ENCODE results near the gene KRT6C.
"Not testable (repeated sequence)": the region's sequence is repeated elsewhere in the genome, so short reads cannot be mapped to it uniquely, and the experiment has no call there.

The KRT6C gene

DNA sequence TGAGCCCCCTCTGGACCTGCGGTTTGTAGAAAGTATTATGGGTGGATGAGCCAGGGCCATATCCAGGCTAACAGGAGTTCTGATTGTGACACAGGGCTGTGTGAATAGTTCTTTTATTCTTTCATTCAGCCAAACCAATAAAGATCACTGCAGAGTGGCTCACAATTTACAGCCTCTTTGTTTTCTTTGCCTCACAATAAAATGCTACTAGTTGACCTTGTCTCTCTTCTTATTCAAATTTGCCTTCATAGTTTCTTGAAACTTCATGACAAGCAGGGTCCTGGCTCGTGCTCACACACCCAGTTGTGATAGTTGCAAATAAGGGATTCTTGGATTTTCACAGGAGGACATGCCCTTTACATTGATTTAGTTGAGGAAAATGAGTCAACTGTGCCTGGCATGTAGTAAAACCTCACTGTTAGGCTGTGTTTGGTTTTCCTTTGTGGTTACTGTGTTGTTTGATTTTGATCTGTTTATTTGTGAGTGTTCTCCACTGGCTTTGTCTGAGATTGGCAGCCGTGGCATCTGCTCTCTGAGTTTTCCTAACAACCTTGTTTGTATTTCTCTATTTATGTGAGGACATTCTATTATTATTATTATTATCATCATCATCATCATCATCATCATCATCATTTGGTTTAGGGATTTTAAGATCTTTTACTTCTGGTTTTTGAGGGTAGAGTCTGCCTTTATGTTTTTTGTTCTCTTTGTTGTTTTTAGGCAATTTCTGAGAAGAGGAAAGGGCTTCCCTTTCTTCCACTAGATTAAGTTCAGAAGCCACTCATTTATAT is 19.0 kb downstream of the KRT6C start:
- DNase-seq: no peak

DNA sequence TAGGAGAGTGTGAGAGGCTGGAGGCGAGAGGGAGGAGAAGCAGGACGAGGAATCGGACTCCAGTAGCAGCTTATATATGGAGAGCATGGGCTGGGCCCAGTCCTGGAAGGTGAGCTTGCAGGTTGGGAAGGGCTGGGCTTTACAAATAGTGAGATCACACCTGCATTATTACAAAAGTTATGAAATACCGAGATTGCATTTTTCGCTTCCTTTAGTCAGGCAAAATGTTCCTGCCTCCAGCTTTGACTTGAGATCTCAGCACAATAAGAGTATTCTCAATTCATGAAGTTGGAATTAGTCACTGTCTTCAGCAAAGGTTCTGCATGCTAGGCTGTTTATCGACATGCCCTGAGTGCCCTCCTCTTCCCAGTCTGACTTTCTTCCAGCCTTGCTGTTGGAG is 21.5 kb downstream of the KRT6C start, which contains the start of gene KRT6B:
Gene KRT6B (minus strand): TSS at position 46 of the 400 bp plus-strand sequence. CDS start 68 bp downstream, outside the sequence.
- DNase-seq: no peak

GRCh38 chr12:52448228-52448627 is 25.4 kb downstream of the KRT6C start:
- DNase-seq: no peak

GRCh38 chr12:52447196-52447595 is 26.4 kb downstream of the KRT6C start:
- DNase-seq: not testable (repeated sequence)

- DNase-seq: no peak
Measured at GRCh38 chr12:52446367-52447045, 27.1 kb downstream of the KRT6C start.

GRCh38 chr12:52445876-52446275 is 27.7 kb downstream of the KRT6C start:
- no peak for DNase-seq

DNA sequence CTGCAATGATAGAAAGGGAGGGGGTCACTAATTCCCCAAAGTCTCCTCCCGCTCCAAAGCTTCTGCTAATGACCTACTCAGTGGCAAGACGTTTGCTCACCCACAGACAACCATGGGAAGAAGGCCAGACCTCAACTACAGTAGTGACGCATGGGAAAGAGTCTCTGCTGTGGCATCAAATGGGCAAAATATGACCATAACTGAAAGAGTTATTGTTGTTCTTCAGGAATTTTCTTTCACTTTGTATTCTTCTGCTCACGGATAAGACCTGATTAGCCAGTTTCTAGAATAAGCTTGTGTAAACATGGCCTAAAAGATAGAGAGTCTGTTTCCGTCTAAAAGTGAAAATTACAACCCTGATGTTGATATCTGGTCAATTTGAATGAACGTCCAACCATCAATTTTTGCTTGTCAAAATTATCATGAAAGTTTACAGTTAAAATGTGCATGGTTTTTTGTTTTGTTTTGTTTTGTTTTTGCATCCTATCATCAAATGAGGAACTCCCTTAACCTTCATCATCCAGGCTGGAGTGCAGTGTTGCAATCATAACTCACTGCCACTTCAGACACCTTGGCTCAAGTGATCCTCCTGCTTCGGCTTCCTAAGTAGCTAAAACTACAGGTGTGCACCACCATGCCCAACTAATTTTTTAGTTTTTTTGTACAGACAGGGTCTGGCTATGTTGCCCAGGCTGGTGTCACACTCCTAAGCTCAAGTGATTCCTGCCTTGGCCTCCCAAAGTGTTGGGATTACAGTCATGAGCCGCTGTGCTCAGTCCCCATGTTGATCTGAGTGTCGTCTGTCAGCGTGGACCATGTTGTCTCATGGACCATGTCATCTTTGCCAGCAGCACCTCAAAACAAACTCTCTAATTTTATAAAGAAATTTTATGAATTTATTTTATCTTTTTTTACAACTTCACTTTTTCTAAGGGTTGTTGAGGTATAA is 28.7 kb downstream of the KRT6C start:
- no peak for DNase-seq

DNA sequence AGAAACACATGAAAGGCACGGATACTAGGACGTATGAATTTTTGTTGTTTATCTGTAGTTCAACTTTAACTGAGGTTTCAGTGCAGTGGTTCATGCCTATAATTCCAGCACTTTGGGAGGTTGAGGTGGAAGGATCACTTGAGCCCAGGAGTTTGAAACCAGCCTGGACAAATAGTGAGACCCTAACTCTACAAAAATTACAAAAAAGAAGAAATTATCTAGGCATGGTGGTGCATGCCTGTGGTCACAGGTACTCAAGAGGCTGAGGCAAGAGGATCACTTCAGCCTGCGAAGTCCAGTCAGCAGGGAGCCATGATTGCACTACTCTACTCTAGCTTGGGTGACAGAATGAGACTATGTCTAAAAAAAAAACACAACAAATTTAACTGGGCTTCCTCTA is 29.6 kb downstream of the KRT6C start:
- DNase-seq: no peak

GRCh38 chr12:52442600-52443061 is 31.0 kb downstream of the KRT6C start:
- DNase-seq: no peak

DNA sequence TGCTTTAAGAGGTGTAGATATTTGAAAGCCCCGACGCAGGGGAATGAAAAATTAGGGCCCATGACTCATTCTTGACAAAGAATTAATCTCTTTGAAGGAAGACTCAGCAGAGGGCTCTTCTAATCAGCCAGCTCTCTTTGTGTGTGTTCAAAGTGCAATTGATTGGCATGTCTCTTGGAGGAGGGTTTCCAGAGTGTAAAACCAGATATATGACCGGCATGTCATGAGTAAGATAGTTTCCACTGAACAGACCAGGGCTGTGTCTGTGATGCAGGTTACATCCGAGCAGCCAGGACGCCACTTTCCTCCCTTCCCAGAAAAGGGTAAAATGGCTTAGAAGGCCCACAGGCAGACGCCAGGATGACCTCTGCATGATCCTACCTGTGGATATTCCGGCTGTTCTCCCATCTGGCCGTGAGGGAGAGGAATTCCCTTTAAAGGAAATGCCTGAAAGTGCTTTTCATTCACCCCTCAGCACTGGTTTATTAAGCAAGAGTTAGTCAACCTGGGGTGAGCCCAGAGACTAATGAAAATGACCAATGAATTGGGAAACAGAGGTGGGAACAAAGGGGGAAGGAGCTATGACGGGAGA is 32.2 kb downstream of the KRT6C start:
- no peak for DNase-seq

DNA sequence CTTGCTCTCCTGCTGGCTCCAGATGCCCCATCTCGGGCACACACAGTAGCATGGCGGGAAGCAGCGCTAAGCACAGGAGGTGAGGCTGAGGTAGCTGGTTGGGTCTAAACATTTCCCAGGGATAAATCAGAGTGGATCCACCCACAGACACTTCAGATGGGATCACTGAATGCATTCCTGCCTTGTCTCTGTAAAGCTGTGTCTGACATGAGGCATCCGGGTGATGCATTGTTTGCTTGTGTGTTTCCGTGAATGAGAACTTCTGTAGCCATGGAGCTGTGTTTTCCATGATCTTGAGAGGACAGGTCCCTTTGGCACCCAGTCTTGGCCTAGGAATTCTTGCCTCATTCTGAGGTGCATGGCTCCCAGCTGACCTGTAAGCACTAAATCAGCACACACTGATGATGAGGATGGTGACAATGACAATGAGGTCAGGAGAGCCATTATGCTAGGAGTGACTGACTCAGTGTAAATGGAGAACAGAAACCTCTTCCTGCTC is 32.7 kb downstream of the KRT6C start:
- DNase-seq: no peak

GRCh38 chr12:52439845-52440244 is 33.8 kb downstream of the KRT6C start:
- DNase-seq: no peak

- DNase-seq: no peak
Measured at GRCh38 chr12:52439420-52439819, 34.2 kb downstream of the KRT6C start.

DNA sequence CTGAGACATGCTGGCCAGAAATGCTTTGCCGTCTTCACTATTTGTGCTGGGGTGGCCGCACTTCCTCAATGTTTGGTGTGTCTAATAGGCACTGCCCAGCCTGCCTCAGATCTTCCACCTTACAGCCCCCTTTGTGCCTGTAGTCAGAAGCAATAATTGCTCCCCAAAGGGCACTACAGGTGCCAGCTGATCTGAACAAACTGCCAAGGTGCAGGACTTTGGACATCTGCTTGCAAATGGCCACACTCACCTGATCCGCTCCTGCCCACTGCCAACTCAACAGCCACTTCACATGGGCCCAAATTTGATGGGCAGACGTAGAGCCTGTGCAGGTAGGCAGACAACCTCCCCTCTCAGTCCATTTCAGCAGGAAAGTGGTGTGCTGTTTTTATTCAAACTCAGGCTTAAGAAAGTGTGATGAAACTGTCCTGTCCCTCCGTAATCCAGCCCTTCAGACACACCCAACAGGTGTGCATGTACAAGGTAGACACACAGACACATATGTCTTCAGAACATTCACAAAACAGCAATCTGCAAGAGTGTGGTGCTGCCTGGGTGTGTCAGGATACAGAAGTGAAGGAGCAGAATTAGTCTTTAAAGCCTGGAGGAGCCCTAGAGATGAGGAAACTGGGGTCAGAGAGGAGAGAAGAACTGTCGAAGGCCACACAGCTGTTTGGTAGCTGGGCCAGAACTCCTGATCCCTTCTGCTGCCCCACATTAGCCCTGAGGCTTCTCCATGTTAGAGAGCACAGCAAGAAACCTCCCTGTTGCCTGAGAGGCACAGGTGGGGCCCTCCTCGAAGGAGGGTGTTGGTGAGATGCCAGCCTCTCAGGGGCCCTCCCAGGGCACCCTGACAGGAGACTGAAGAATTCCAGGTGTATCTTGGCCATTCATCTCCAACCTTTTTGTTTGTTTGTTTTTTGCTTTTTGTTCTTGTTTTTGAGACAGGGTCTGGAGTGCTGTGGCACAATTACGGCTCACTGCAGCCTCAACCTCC is 35.0 kb downstream of the KRT6C start:
- no peak for DNase-seq

GRCh38 chr12:52437508-52437907 is 36.1 kb downstream of the KRT6C start:
- DNase-seq: no peak

GRCh38 chr12:52436828-52437474 is 36.7 kb downstream of the KRT6C start:
- DNase-seq: no peak

DNA sequence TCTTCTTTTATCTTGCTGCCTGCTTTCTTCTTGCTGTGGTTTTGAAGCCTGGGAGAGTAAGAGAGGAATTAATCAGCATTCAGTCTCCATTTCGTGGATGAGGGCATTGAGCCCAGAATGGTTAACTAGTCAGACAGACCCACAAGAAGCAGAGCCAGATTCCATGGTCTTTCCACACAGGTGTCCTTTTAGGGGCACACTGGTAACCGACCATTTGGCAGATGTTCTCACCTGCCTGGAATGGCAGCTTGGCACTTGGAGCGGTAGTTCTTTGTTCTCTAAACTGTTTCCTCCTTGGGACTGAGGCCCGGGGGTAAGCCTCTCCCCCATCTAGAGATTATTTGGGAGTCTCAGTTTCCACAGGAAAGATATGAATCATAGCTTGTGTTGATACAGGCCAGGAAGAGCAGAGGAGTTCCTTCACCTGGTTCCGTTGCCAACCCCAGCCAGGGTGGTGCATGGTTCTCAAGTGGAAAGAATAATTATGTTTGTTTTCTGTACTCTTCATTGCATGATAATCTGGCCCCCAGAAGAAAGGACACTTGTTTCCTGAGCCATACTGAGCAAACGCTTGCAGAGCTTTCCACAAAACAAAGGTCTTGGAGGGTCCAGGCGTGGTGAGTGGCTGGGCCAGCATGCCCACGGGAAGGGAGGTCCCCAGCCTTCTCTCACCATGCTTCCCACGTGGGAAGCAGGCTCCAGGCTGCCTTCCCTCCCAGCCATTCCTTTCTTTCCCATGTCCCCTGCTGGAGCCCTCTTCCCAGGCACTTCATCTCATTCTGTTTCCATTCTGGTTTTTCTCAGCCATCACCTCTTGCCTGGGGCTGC is 37.4 kb downstream of the KRT6C start:
- DNase-seq: no peak

DNA sequence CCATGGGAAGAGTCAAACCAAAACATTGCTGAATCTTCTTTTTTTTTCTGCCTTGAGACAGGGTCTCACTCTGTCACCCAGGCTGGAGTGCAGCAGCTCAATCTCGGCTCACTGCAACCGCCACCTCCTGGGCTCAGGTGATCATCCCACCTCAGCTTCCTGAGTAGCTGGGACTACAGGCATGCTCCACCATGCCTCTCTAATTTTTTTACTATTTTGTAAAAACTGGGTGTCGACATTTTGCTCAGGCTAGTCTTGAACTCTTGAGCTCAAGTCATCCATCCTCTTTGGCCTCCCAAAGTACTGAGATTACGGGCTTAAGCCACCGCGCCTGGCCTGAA is 38.0 kb downstream of the KRT6C start:
- no peak for DNase-seq

- DNase-seq: no peak
Measured at GRCh38 chr12:52434760-52435530, 38.7 kb downstream of the KRT6C start.

Data from NCI-H1417 treated with DMSO at 0.1 percent for 48 hours (cell line).